Right renal cortex interstitium (tissue), 3 donors: Measurements from ENCODE around the gene RTBDN. TPM values are rescaled to one million over a fixed set of nuclear protein-coding genes. Genes with fewer than 3 reads are reported as not detected.
"Not testable (repeated sequence)": the region's sequence is repeated elsewhere in the genome, so short reads cannot be mapped to it uniquely, and the experiment has no call there.

Experiments used
- DNase-seq, 3 donors: peaks; one replicate each; pipeline ENCODE4 v3.0.0-alpha.2; 2013; ENCODE audit warnings: low read depth in 3 of 3, low spot score in 2 of 3
- polyA plus RNA-seq, 3 donors: library from polyadenylated mRNA; unstranded; fragments of 120-200 nt; gene quantifications; one replicate each; pipeline ENCODE4 v1.2.1, GENCODE V29; 2013; ENCODE audit not compliant: insufficient read length in 3 of 3

Gene RTBDN
- polyA plus RNA-seq, 3 donors: not detected

GRCh38 chr19:12828494-12828893 lies 5.9 kb downstream of the RTBDN start:
- DNase-seq: no peak

GRCh38 chr19:12825254-12826131 lies 8.9 kb downstream of the RTBDN start:
- no peak for DNase-seq

GRCh38 chr19:12821761-12822160 lies 12.6 kb downstream of the RTBDN start:
- DNase-seq: no peak

- DNase-seq: not testable (repeated sequence)
These were observed 16.6 kb downstream of the RTBDN start for GRCh38 chr19:12817810-12818209.

GRCh38 chr19:12817188-12817587 lies 17.2 kb downstream of the RTBDN start:
- DNase-seq: not testable (repeated sequence)

GRCh38 chr19:12815088-12815487 lies 19.3 kb downstream of the RTBDN start:
- DNase-seq: no peak

- peak in 1 of 3 donors; percentile 85 for DNase-seq
These were observed 27.9 kb downstream of the RTBDN start, which contains the start of gene RNASEH2A for GRCh38 chr19:12806242-12807081. Gene RNASEH2A, plus strand, starts transcription at chr19:12806584. Its CDS starts 90 bp downstream, at chr19:12806674.

- no peak for DNase-seq
These were observed 30.3 kb downstream of the RTBDN start for GRCh38 chr19:12804051-12804450.

- no peak for DNase-seq
These were observed 31.9 kb downstream of the RTBDN start for GRCh38 chr19:12802267-12803106.

- DNase-seq: no peak
These were observed 32.7 kb downstream of the RTBDN start, which contains the start of the genes PRDX2 and THSD8 for GRCh38 chr19:12801466-12802266. Gene PRDX2, minus strand, starts transcription at chr19:12801800. Its CDS starts 539 bp downstream, at chr19:12801261. Gene THSD8, plus strand, starts transcription at chr19:12802069. Its CDS starts 3 bp downstream, at chr19:12802072.

GRCh38 chr19:12800923-12801465 lies 33.4 kb downstream of the RTBDN start:
- DNase-seq: no peak

- DNase-seq: no peak
These were observed 34.0 kb downstream of the RTBDN start for GRCh38 chr19:12800466-12800770.

- no peak for DNase-seq
These were observed 34.5 kb downstream of the RTBDN start for GRCh38 chr19:12799742-12800465.

GRCh38 chr19:12797607-12798006 lies 36.8 kb downstream of the RTBDN start:
- DNase-seq: not testable (repeated sequence)

GRCh38 chr19:12797141-12797587 lies 37.2 kb downstream of the RTBDN start:
- no peak for DNase-seq

- no peak for DNase-seq
These were observed 38.0 kb downstream of the RTBDN start for GRCh38 chr19:12796146-12797071.

GRCh38 chr19:12794971-12795381 lies 39.4 kb downstream of the RTBDN start:
- DNase-seq: no peak
